ENCODE measurements around the gene KCNA1. TPM values are rescaled to one million over a fixed set of nuclear protein-coding genes. Genes with fewer than 3 reads are reported as not detected.
"Not testable (repeated sequence)": the region's sequence is repeated elsewhere in the genome, so short reads cannot be mapped to it uniquely, and the experiment has no call there.

Gene KCNA1
- polyA plus RNA-seq, 1 donor from 2014 or later = 14.7 TPM

GRCh38 chr12:4874671-4875070, 35.0 kb upstream of the KCNA1 start:
- Histone ChIP-seq H3F3A (ENCODE audit: insufficient read depth, low read length, poor library complexity, severe bottlenecking) (no peaks in the 10 kb centered on the region), H2AFZ (ENCODE audit: low read depth, low read length) (no peak overlapping the region), H3K27ac (ENCODE audit: low read length) (no peak overlapping the region), H4K20me1 (ENCODE audit: insufficient read depth) (no peaks in the 10 kb centered on the region), H3K27me3 (ENCODE audit: insufficient read depth, low read depth, low read length) (no peaks in the 10 kb centered on the region), H3K4me3 (ENCODE audit: low read length) (no peak overlapping the region), H3K9ac (ENCODE audit: low read length) (no peak overlapping the region), H3K4me2 (ENCODE audit: low read length) (no peak overlapping the region), H3K9me3 (ENCODE audit: low read length) (no peaks in the 10 kb centered on the region), H3K36me3 (ENCODE audit: insufficient read depth, low read length) (no peaks in the 10 kb centered on the region), H3K79me2 (replicated peaks; ENCODE audit: insufficient read depth, low read length) (no peaks in the 10 kb centered on the region), H3K9me2 (ENCODE audit: insufficient read depth, low read length) (no peaks in the 10 kb centered on the region)
- TF ChIP-seq RAD21 (conservative IDR thresholded peaks at IDR 0.05) = no peak
- TF ChIP-seq POLR2AphosphoS5 (IDR thresholded peaks at IDR 0.05) = no peak
- no peak for TF ChIP-seq EZH2 (IDR thresholded peaks at IDR 0.05; ENCODE audit: borderline replicate concordance, insufficient read depth, low read length, poor library complexity, severe bottlenecking)
- TF ChIP-seq MXI1 (conservative IDR thresholded peaks at IDR 0.05; ENCODE audit: poor library complexity, severe bottlenecking) = no peak
- TF ChIP-seq EP300 (conservative IDR thresholded peaks at IDR 0.05; ENCODE audit: poor library complexity, severe bottlenecking) = no peak
- no peak for TF ChIP-seq TAF1 (IDR thresholded peaks at IDR 0.05; ENCODE audit: low read depth)
- TF ChIP-seq, protein P1, sequence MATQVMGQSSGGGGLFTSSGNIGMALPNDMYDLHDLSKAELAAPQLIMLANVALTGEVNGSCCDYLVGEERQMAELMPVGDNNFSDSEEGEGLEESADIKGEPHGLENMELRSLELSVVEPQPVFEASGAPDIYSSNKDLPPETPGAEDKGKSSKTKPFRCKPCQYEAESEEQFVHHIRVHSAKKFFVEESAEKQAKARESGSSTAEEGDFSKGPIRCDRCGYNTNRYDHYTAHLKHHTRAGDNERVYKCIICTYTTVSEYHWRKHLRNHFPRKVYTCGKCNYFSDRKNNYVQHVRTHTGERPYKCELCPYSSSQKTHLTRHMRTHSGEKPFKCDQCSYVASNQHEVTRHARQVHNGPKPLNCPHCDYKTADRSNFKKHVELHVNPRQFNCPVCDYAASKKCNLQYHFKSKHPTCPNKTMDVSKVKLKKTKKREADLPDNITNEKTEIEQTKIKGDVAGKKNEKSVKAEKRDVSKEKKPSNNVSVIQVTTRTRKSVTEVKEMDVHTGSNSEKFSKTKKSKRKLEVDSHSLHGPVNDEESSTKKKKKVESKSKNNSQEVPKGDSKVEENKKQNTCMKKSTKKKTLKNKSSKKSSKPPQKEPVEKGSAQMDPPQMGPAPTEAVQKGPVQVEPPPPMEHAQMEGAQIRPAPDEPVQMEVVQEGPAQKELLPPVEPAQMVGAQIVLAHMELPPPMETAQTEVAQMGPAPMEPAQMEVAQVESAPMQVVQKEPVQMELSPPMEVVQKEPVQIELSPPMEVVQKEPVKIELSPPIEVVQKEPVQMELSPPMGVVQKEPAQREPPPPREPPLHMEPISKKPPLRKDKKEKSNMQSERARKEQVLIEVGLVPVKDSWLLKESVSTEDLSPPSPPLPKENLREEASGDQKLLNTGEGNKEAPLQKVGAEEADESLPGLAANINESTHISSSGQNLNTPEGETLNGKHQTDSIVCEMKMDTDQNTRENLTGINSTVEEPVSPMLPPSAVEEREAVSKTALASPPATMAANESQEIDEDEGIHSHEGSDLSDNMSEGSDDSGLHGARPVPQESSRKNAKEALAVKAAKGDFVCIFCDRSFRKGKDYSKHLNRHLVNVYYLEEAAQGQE (IDR thresholded peaks at IDR 0.05; ENCODE audit: borderline replicate concordance) = no peak
- TF ChIP-seq, protein P2, sequence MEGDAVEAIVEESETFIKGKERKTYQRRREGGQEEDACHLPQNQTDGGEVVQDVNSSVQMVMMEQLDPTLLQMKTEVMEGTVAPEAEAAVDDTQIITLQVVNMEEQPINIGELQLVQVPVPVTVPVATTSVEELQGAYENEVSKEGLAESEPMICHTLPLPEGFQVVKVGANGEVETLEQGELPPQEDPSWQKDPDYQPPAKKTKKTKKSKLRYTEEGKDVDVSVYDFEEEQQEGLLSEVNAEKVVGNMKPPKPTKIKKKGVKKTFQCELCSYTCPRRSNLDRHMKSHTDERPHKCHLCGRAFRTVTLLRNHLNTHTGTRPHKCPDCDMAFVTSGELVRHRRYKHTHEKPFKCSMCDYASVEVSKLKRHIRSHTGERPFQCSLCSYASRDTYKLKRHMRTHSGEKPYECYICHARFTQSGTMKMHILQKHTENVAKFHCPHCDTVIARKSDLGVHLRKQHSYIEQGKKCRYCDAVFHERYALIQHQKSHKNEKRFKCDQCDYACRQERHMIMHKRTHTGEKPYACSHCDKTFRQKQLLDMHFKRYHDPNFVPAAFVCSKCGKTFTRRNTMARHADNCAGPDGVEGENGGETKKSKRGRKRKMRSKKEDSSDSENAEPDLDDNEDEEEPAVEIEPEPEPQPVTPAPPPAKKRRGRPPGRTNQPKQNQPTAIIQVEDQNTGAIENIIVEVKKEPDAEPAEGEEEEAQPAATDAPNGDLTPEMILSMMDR (IDR thresholded peaks at IDR 0.05; ENCODE audit: poor library complexity, severe bottlenecking) = no peak
- no peak for TF ChIP-seq SMC3 (conservative IDR thresholded peaks at IDR 0.05; ENCODE audit: poor library complexity)

- H3K79me2 ChIP-seq (replicated peaks; ENCODE audit: insufficient read depth, low read length); H3K27me3 ChIP-seq (ENCODE audit: insufficient read depth, low read depth, low read length); H3K4me3 ChIP-seq (ENCODE audit: low read length); H3K27ac ChIP-seq (ENCODE audit: low read length); H4K20me1 ChIP-seq (ENCODE audit: insufficient read depth); H2AFZ ChIP-seq (ENCODE audit: low read depth, low read length); H3K4me2 ChIP-seq (ENCODE audit: low read length); H3F3A ChIP-seq (ENCODE audit: insufficient read depth, low read length, poor library complexity, severe bottlenecking); H3K36me3 ChIP-seq (ENCODE audit: insufficient read depth, low read length); H3K9me2 ChIP-seq (ENCODE audit: insufficient read depth, low read length); H3K9me3 ChIP-seq (ENCODE audit: low read length); H3K9ac ChIP-seq (ENCODE audit: low read length): not testable (repeated sequence)
These were observed 30.2 kb upstream of the KCNA1 start for GRCh38 chr12:4879481-4879880.
